Measurements from ENCODE around the gene PRKAA1.

Gene PRKAA1

GRCh38 chr5:40798012-40798800, at the start of gene PRKAA1:
Gene PRKAA1 (minus strand): TSS chr5:40798374. CDS start chr5:40798189, 185 bp downstream.
- peak; percentile 87 for DNase-seq (ENCODE audit: low read depth)

- no peak for DNase-seq (ENCODE audit: low read depth)
Observed at GRCh38 chr5:40847525-40847924, 49.4 kb upstream of the PRKAA1 start.

- no peak for DNase-seq (ENCODE audit: low read depth)
Observed at GRCh38 chr5:40846371-40846770, 48.2 kb upstream of the PRKAA1 start.

- DNase-seq (ENCODE audit: low read depth): no peak
Observed at GRCh38 chr5:40844565-40844964, 46.4 kb upstream of the PRKAA1 start.

- DNase-seq (ENCODE audit: low read depth): no peak
Observed at GRCh38 chr5:40842351-40842750, 44.2 kb upstream of the PRKAA1 start.

- no peak for DNase-seq (ENCODE audit: low read depth)
Observed at GRCh38 chr5:40841068-40841805, 43.1 kb upstream of the PRKAA1 start, which contains the start of gene CARD6. Gene CARD6 (plus strand): TSS chr5:40841367. CDS start chr5:40841383, 16 bp downstream.

GRCh38 chr5:40838086-40838485, 39.9 kb upstream of the PRKAA1 start:
- no peak for DNase-seq (ENCODE audit: low read depth)

- peak; percentile 89 for DNase-seq (ENCODE audit: low read depth)
Observed at GRCh38 chr5:40834849-40835787, 36.9 kb upstream of the PRKAA1 start, which contains the start of gene RPL37. Gene RPL37 (minus strand): TSS chr5:40835222. CDS start chr5:40835185, 37 bp downstream.

GRCh38 chr5:40834391-40834848, 36.2 kb upstream of the PRKAA1 start:
- no peak for DNase-seq (ENCODE audit: low read depth)

- DNase-seq (ENCODE audit: low read depth): no peak
Observed at GRCh38 chr5:40833712-40834229, 35.6 kb upstream of the PRKAA1 start.

- no peak for DNase-seq (ENCODE audit: low read depth)
Observed at GRCh38 chr5:40832345-40832744, 34.2 kb upstream of the PRKAA1 start.

GRCh38 chr5:40831346-40832210, 33.4 kb upstream of the PRKAA1 start:
- no peak for DNase-seq (ENCODE audit: low read depth)

- DNase-seq (ENCODE audit: low read depth): no peak
Observed at GRCh38 chr5:40829748-40830533, 31.8 kb upstream of the PRKAA1 start.

GRCh38 chr5:40828690-40829661, 30.8 kb upstream of the PRKAA1 start:
- DNase-seq (ENCODE audit: low read depth): no peak

GRCh38 chr5:40828021-40828631, 30.0 kb upstream of the PRKAA1 start:
- DNase-seq (ENCODE audit: low read depth): no peak

- no peak for DNase-seq (ENCODE audit: low read depth)
Observed at GRCh38 chr5:40827188-40827977, 29.2 kb upstream of the PRKAA1 start.

GRCh38 chr5:40826489-40827187, 28.5 kb upstream of the PRKAA1 start:
- DNase-seq (ENCODE audit: low read depth): no peak

Measured in activated T-cell treated with anti-CD3 and anti-CD28 coated beads for 48 hours (primary cell).